CMK (cell line): ENCODE results near the gene MARVELD1.
"Not testable (repeated sequence)": the region's sequence is repeated elsewhere in the genome, so short reads cannot be mapped to it uniquely, and the experiment has no call there.

Source experiments
- DNase-seq: peaks from one replicate; pipeline ENCODE4 v3.0.0-alpha.2; 2010; ENCODE audit warnings: low read depth

The MARVELD1 gene

DNA sequence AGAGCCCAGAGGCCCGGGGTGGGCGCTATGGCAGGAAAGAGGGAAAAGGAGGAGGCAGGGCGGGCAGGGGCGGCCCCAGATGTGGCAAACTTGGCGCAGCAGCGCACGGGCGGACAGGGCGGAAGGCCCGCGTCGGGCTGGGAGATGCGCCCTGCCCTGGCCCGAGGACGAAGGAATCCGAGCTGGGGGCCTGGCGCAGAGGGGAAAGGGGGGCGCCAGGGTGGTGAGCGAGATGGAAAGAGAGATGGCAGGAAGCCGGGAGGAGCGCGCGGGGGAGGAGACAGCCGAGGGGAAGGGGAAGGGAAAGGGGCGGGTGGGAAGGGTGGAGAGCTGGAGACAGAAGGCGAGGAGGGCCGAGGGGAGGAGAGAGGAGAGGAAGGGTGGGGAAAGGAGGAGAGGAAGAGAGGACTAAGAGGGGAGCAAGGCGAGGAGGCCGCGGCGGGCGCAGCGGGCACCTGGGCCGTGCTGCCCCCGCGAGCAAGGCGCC is at the start of gene MARVELD1:
MARVELD1 (plus strand) TSS at position 392 of the 487 bp plus-strand sequence. CDS start 147 bp downstream, outside the sequence.
- DNase-seq: peak; percentile 86

- DNase-seq: peak; percentile 56
Measured at GRCh38 chr10:97664282-97664850, 49.2 kb upstream of the MARVELD1 start.

GRCh38 chr10:97666992-97667391 is 46.5 kb upstream of the MARVELD1 start:
- DNase-seq: no peak

GRCh38 chr10:97667463-97667862 is 46.1 kb upstream of the MARVELD1 start:
- DNase-seq: no peak

DNA sequence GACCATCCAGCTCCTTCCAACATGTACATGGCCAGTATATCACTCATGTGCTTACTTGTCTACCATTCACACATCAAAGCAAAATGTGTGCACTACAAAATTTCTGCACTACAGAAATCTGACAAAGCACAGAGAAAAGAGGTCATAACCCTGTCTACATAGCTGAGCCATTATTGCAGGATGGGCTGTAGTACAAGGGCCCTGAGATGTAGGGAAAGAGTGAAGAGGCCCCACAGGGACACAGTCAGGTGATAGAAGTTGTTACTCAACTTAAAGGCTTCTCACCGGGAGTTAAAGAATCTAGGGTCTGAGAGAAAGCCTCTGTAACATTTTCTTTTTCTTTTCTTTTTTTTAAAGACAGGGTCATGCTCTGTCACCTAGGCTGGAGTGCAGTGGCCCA is 44.0 kb upstream of the MARVELD1 start:
- no peak for DNase-seq

DNA sequence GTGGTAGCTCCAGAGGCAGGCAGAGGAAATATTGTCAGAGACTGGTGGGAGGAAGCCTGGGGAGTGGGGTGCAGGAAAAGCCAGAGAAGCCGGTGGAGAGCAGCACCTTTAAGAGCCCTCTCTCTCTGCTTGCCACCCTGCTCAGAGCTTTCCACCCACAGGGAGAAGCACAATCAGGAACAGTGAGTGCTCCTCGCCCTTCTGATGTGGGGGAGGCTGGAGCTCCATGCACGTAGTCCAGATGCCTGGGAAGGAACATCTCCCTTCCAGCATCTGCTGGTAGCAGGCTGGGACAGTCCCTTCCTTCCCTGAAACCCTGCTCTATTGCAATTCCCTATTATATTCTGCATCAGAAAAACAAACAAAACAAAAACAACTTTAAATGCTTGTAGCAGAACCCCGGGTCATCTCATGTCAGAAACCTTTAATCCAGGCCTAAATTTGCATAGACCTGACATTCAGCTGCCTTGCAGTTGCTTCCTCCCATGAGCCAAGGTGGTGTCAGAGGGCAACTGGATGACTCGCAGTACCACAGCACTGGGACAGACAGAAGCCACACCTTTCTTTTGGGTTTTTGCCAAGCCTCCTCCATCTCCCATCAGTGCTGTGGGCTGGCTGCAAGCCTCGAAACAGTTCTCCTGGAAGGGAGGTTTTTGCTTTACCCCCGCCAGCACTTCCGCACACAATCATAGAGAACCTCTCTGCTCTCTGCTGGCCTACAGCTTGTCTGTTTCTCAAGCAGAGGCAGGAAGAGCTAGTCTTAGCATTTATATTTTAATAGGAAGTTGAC is 39.6 kb upstream of the MARVELD1 start:
- DNase-seq: no peak

DNA sequence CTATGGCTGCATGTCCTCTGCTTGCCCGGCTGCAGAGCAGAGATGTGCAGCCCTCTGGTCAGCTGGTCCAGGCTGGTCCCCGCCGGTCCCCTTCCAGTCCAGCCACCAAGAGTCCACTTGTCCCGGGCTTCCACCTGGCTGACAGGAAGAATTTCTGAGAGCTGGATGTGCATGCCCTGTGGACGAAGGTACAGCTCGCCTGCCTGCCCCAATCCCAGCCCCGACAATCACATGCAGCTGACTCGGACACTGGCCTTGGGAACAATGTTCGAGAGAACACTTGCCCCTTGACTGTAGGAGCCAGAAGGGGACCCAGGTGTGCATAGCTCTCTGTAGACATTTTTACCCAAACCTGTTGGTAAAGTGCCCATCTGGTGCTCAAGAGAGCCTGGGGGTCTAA is 38.3 kb upstream of the MARVELD1 start:
- no peak for DNase-seq

GRCh38 chr10:97676770-97677581 is 36.6 kb upstream of the MARVELD1 start:
- no peak for DNase-seq

- no peak for DNase-seq
Measured at GRCh38 chr10:97679594-97679993, 33.9 kb upstream of the MARVELD1 start.

DNA sequence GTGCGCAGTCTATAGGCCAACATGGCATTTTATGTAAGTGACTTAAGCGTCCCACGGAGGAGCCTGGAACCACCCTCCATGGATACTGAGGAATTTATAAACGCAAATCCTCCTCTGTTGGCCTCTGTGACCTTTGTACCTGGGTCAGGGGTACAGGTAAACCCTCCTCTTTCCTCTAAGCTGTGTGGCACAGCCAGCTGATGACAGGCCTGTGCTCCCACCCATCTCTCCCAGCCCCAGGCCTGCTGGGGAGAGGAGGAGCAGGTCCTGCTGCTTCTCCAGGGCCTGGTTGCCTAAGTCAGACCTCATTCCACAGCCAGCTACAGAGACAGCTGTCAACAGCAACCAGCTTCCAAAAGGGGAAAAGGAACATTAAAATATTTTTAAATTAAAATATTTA is 31.5 kb upstream of the MARVELD1 start:
- DNase-seq: no peak

DNA sequence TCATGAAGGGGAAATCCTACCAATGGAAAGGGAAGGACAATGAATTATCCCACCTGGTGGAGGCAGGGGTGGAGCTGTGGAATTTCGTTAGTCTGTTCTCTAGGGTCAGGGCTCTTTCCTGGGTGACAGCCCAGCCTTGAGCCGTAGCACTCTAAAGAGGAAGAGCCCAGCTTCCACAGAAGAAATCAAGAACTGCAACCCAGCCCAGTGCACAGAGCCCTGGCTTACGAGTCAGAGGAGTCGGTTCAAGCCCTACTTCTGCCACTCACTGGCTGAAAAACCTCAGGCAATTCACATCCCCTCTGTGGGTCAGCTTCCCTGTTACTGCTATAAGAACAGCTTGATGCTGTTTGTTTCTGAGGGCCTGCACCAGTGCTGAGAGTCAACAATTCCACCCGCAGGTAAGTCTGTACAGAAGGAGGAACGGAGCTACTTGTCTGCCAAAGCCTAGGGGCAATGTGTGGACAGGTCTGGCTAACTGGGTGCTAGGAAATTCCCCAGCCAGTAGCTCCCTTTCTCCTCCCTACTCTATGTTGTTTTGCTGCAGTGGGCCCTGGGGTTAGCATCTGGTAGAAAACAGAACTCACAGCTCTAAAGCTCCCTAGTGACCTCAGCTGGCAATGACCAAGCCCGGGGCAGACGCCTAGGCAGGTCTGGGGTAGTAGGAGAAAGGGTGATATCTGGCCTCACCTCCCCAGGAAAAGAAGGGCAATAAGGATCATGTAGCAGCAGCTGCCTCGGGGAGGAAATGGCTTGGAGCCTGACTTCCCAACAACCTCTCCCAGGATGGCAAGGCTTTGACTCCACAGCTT is 29.8 kb upstream of the MARVELD1 start:
- DNase-seq: no peak

DNA sequence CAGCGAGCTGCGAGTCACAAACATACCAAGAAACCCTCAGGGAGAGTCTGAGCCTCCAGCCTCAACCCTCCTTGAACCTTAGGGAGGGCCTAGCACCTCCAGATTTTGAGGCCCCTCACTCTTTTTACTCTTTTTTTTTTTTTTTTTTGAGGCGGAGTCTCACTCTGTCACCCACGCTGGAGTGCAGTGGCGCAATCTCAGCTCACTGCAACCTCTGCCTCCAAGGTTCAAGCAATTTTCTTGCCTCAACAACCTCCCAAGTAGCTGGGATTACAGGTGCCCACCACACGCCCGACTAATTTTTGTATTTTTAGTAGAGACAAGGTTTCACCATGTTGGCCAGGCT is 29.2 kb upstream of the MARVELD1 start:
- not testable (repeated sequence) for DNase-seq

GRCh38 chr10:97684866-97685394 is 28.6 kb upstream of the MARVELD1 start:
- no peak for DNase-seq

DNA sequence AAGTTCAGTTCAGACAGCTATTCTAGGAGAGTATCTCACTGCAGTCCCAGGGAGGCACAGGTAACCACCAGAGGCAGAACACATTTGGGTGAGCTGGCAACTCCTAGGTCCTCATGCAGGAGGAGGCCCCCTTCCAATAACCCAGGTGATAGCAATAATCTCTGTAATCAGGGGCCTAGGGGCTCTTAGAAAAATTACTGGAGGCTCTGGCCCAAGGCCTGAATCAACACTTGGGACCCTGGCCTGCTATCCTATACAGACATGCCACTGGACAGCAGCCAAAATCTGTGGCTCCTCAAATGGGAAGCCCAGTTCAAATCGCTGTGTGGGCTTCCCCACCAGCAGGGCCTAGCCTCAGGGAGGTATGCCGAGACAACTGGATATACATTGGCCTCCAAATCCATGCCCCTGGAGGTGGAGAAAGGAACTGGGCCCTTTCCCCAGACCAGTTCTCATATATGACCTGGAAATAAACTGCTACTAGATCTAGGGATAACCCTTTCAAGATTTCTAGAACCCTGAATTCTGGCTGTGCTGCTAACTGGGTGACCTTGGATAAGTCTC is 28.1 kb upstream of the MARVELD1 start:
- no peak for DNase-seq

DNA sequence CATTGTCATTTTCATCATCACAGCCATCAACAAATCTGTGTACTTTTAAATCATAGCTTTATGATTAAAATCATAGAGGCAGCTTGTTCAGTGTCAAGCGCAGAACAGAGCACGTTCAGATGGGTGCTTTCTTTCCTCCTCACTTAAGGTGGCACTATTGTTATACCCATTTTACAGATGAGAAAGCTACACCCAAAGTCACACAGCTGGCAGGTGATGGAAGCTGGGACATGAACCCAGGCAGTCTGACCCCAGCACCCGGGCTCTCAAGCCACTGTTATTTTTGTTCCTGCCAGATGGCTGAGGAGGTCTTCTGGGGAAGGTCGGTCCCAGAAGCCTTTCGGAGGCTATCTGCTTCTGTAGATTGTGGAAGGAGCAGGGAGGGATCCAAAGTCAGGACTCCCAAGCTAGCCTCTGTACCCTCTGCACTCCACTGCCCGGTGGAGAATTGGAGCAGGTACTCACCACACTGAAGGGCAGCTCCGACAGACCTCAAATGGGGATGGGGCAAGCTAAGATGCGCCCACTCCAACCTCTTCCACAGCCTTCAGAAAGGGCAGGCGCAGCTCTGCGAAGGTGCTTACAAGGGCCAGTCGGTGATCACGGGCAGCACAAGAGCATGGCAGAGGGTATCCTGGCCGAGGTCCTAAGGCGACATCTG is 27.1 kb upstream of the MARVELD1 start:
- DNase-seq: no peak

DNA sequence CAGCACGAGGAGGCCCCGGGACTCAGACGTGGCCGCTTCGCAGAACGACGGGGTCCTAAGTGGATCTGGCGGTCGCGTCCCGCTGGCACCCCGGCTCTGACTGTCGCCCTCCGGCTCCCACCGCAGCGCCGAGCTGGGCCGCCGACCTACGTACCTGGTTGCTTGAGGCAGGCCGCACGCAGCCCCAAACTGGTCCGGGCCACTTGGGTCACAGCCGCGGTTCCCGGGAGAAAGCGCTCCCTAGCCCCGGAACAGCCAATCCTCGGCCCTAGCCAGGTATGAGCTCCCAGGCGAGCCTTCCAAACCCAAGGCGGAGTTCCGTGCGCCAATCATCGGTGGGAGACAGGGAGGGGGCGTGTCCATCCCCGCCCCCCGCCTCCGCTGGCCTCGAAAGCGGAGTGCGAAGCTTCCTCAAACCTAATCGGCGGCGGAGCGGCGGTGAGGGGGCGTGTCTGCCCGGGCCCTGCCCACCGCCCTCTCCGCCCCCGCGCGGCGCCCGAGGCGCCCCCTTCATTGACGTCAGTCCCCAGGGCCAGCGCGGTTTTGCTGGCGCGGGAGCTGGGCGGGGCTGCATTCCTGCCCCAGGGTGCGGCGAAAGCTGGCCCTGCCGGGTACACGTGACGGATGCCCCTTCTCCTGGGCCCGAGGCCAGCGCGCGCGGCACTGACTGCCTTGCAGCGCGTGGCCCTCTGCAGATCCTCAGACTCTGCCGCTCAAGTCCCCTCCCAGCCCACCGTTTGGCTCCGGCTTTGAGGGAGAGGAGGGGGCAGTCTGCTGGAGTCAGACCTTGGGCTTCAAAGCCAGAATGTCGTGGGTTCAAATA is 26.4 kb upstream of the MARVELD1 start, which contains the start of gene AVPI1:
AVPI1 (minus strand) TSS at position 280 of the 823 bp plus-strand sequence. CDS start 7,336 bp downstream, outside the sequence.
- DNase-seq: peak; percentile 98

DNA sequence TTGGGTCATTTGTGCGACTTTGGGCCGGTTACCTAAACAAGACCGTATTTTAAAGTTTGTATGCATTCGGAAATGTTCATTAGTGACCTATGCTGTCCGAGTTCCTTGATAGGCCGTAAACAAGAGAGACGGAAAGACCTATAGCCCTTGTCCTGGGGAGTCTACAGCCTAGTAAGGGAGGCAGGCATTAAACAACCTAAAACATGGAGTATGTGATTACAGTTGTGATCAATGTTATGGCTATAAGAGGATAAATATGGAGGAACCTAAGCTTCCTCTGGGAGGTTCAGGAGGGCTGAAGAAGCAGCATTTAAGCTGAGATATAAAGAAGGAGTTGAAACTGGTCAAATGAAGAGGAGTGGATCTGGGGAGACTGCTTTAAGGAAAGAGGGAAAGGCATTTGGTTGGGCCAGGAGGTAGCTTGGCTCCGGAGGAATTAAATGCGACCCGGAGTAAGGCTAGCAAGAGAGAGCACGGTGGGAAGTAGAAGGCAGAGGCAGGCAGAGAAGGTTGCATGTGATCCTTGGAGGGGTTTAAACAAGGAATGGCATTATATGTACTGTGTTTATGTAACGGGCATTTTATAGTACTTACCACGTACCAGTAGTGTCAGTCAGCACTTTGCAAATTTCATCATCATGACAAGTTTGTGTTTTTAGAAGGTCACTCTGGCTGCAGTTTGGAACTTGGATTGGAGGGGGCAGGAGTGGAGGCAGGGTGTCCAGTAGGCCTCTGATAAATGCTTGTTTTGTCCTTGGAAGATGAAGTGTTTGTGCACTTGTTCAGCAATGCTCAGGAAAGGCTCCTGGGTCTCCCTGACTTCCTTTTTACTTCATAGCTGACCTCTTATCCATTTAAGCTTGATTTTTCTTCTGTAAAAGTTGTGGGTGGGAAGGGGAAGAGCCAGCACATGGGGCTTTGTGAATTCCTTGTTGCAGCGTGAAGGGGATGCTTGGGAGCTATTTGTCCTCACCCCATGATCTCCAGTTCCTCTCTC is 25.4 kb upstream of the MARVELD1 start:
- no peak for DNase-seq

GRCh38 chr10:97689559-97690020 is 23.9 kb upstream of the MARVELD1 start:
- no peak for DNase-seq
